GM12892 (cell line): ENCODE results near the gene FANCC.
"Not testable (repeated sequence)": the region's sequence is repeated elsewhere in the genome, so short reads cannot be mapped to it uniquely, and the experiment has no call there.

Experiments used
- DNase-seq: peaks from one replicate; pipeline ENCODE4 v3.0.0; 2011; ENCODE audit not compliant: insufficient read length
- FAIRE-seq: peaks from 2 replicates; lab custom pipeline; 2011; peaks lifted over from hg19 to GRCh38; lab: Jason Lieb, UNC
- POLR2A ChIP-seq: IDR thresholded peaks from 2 replicates; pipeline ENCODE4 v1.6.1; 2011; ENCODE audit warnings: low read depth, low read length, control low read depth
- POLR2AphosphoS5 ChIP-seq: IDR thresholded peaks from 2 replicates; pipeline ENCODE4 v1.6.1; 2011; ENCODE audit warnings: low read depth, low read length, control low read depth
- TAF1 ChIP-seq: IDR thresholded peaks from 2 replicates; pipeline ENCODE4 v1.6.1; 2011; ENCODE audit warnings: low read depth, mild to moderate bottlenecking, control low read depth, low read length, borderline replicate concordance

The FANCC gene

DNA sequence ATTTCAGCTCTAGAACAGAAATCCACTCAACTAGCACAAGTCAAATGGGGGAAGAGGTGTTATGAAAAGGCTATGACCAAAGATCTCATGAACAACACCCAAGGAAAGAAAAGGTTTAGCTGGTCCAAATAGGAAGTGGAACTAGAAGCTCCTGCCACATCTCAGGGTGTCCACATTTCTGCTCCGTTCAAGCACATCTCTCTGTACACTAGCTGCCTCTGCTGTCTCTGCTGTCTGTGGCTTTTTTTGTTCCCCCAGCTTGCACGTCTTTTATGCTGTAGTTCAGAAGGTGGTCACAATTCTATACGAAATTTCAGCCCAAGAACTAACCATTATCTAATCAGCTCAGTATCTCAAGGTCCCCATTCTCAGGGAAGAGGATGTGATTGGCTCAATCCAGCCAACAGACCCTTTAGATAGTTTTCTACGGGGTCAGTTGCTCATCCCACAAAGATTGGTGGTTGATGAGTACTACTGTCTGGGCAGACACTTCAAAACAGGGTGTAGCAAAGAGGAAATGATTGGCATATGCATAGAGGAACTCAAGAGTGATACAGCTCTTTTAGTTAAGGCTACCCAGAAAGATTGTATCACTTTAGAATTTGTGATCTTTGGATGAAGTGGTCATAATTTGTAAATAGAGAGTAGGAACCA, 44.0 kb downstream of the FANCC start:
- DNase-seq (no peak), FAIRE-seq (peak; percentile 36)
- TF ChIP-seq TAF1 (no peak), POLR2A (no peak), POLR2AphosphoS5 (no peak)

DNA sequence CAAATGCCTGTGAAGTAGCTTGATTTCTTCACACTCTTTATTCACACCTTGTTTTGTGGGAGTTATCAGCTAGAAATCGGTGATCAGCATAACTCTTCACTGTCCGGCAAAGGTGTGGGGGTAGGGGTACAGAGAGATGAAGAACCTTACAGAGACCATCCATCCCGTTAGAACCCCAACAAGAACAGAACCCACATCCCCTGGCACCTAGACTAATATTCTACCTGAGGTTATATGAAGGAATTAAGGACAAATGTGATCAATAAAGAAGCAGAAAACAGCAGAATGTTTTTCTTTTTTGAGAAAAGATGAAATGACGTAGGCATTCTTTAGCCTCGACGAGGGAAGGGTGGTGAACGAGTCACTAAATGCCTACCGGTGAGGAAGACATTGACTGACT, 44.7 kb downstream of the FANCC start:
- no peak for TF ChIP-seq POLR2A
- no peak for TF ChIP-seq TAF1
- TF ChIP-seq POLR2AphosphoS5: no peak
- DNase-seq (no peak), FAIRE-seq (no peak)

DNA sequence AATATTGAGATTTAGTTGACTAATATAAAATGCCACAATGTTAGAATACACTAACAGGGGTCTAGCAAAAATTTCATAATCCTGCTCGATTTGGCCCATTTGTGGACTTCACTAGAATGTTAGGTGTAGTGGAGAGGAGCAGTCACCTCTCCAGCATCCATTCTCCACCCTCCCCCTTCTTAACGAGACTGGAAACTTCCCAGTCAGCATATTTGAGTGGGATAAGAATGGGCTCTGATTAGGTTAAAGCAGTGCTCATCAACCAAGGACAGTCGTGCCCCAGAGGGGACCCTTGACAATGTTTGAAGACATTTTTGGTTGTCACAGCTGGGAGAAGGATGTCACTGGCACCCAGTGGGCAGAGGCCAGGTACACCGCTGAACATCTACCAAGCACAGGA, 46.7 kb downstream of the FANCC start:
- no peak for DNase-seq
- no peak for FAIRE-seq
- TF ChIP-seq POLR2AphosphoS5 (no peak), TAF1 (no peak), POLR2A (no peak)

DNA sequence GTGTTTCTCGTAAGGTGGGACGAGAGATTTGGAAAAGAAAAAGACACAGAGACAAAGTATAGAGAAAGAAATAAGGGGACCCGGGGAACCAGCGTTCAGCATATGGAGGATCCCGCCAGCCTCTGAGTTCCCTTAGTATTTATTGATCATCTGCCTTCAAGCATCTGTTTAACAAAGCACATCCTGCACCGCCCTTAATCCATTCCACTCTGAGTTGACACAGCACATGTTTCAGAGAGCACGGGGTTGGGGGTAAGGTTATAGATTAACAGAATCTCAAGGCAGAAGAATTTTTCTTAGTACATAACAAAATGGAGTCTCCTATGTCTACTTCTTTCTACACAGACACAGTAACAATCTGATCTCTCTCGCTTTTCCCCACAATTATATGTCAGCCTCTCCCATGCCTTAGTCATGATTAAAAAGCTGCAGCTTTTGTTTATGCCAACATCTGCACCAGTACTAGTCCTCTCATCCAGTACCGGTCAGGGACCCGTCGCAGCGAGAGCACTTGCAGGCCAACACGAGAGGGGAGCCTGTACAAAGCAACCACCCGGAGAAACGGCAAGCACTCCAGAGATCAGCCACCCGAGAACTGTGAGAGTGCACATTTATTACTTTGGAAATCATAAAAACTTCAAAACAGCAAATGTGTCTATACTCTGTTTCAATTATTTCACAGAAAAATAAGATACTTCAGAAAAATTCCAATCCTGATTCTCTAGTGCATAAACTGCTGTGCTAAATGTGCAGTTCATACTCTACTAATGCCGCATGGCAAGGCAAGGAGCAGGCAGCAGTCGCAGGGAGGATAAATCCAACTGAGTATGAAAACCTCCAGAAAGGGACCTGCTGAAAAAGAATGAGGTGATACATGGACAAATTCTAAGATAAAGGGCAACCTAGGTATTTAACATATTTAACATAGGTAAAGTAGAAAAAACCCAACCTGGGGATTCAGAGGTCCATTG, 47.4 kb downstream of the FANCC start:
- not testable (repeated sequence) for DNase-seq, FAIRE-seq

DNA sequence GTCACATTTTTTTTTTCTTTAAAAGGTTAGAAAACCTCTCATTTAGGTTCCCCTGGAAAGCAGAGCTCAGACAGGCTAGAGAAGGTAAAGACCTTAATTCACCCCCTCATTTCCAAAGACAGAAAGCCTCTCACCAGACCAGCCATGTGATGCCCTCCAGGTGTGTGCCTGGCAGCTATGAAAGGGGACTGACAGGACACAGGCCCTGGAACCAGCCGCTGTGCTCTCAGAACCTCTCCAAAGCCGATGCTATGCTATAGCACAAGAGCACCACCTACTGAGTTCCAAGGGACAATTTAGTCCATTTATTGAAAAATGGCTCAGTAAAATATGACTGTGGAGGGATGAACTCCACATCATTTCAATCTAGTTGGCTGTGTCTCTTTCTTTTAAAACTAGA, 48.8 kb downstream of the FANCC start:
- no peak for DNase-seq
- no peak for TF ChIP-seq POLR2A
- TF ChIP-seq POLR2AphosphoS5: no peak
- TF ChIP-seq TAF1: no peak
- FAIRE-seq: no peak

DNA sequence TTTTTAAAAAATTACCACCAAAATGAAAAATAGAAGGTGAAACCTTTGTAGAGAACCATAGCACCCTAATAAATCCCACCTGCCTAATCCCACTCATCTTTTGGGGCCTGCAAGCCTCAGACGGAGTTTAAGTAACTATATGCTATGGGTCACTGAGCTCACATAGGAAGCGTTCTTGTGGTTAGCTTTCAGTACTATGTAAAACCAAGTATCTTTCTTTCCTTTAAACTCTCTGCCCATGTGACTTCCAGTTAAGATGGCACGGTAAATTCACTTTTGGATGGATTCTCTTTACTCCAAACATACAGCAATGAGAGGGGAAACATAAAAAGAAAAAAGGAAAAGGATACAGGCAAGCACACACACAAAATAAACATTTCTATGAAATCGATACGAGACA, 50.9 kb downstream of the FANCC start:
- TF ChIP-seq POLR2A (no peak), POLR2AphosphoS5 (no peak), TAF1 (no peak)
- DNase-seq (no peak), FAIRE-seq (peak; percentile 56)

DNA sequence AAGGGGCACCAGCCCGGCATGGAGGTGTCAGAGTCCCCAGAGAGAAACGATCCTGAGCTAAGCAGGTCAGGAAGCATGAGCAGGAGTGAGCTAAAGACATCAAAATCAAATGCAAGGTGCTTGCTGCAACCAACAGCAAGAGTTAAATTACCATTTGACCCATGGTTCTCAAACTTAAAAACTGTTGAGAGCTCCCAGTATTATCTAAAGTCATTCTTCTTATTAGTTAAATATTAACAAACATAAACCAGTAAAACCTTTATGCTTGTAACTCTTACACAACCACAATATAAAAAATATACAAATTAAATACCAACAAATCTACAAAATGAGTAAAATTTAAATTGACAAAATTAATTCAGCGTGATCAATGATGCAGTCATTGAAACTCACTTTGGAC, 51.5 kb downstream of the FANCC start:
- no peak for TF ChIP-seq POLR2AphosphoS5
- TF ChIP-seq POLR2A: no peak
- TF ChIP-seq TAF1: no peak
- FAIRE-seq (no peak), DNase-seq (no peak)

DNA sequence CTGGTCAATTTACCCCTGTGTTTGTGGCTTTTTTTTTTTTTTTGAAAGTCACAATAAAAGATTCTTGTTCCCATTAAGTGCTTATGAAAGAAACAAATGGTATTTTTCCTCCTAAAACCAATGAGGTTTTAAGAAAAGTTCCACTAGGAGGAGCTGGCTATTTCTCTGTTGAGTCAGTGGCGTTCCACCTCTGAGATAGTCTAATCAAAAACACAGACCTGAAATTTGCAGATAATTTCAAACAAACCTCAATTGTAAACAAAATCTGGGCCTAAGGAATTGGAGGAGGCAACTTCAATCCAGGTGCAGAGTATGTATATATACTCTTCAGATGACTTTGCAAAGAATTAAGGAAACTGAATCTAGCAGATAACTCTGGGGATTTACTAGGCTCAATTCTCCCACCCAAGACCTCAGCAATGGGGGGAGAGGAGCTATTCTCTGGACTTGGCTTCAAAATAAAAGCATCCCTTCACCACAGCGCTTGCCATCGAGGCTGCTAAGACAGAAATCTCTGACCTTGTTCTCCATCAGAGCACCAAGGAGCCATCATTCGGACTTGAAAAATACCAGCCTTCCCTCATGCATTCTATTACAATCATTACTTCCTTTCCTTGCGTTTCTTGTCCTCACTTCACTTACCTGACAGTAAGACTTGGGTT, 52.4 kb downstream of the FANCC start:
- no peak for FAIRE-seq

DNA sequence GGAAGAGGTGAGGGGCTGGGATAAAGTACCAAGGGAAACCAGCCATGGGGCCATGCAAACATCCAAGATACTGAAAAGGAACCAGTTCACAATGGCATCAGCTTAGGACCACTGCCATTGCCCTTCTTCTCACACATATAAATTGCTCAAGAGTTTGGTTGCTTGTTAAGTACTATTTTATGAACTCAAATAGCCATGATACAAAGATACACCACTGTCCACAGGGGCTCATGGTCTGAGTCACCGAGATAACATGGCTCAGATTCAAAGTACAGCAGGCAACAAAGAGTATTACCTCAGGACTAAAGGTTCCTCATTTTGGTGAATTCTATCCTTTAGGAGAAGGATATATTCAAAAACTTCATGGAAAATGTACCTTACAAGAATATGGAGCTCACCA, 55.6 kb downstream of the FANCC start:
- FAIRE-seq: no peak

More for the DNA sequence above, 52.4 kb downstream of the FANCC start:
- no peak for DNase-seq
- TF ChIP-seq POLR2A (no peak), POLR2AphosphoS5 (no peak), TAF1 (no peak)

DNA sequence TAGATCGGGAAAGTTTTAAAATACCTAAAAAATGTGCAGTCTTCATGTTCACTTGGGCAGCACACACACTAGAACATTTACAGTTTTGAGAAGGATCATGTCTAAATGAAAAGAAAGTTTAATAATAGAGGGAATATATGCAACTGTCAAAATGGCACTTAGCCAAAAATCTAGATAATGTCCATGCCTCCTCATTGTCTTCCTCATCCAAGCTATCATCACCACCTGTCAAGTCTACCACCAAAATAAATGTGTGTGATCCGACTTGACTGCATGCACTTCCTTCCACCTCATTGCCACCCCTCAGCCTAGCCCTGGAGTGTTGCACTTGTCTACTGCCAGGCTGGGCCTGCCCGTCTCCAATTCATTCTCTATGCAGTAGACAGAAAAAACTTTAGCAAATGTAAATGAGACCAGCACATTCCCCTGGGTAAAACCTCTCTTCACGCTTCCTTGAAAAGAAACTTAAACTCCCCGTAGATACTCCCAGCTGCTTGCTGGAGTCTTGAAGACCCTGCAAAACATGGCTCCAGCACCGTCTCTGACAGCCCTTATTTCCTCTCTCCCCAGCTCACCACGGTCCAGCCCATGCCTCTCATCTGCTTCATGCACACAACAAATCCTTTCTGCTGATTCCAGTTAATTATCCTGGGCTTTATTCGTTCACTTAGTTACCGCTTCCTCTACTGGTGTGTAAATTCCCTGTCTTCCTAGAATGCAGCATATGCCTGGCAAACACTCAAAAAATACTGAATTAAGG, 66.9 kb downstream of the FANCC start:
- no peak for FAIRE-seq
- no peak for TF ChIP-seq POLR2AphosphoS5
- TF ChIP-seq TAF1: no peak
- no peak for TF ChIP-seq POLR2A
- no peak for DNase-seq

More for the DNA sequence above, 55.6 kb downstream of the FANCC start:
- DNase-seq: no peak
- no peak for TF ChIP-seq TAF1
- no peak for TF ChIP-seq POLR2AphosphoS5
- TF ChIP-seq POLR2A: no peak

DNA sequence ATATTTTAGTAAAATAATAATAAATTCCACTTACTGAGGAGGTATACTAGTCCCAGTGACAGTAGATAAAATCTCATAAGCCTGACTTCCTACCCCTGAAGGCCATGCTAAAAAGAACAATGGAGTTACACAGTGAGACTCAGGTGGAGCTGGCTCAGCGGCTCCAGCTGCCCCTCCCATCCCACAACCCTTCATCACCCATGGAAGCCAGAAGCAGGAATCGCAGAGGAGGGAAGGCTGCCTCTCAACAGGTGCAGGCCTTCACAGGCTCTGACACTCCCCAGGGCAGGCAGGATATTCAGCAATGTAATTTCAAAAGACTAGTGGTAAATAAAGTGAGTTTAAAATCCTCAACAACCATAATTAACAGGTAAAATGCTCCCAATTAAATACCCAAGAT, 67.5 kb downstream of the FANCC start:
- FAIRE-seq: no peak
- DNase-seq: no peak
- TF ChIP-seq POLR2A (no peak), TAF1 (no peak), POLR2AphosphoS5 (no peak)
